ENCODE measurements around the gene LHX3.

DNA sequence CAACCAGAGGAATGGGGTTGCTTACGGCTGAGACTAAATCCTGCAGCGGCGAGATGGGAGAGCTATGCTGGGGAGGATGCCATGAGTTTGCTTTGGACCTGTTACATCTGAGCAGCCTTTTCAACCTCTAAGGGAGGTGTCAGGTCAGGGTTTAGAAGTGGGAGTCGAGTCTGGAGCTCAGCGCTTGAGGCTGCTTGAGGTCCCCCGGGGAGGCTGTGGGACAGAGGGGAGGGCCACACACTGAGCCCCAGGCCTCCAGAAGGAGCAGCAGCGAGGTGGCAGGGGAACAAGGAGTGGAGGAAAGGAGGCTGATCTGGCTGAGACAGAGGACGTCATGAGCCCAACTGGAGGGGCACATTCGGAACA, 42.6 kb upstream of the LHX3 start:
- TF ChIP-seq EGR1 (IDR thresholded peaks at IDR 0.05): no peak
- TF ChIP-seq RAD21 (IDR thresholded peaks at IDR 0.05; ENCODE audit: low read depth): no peak
- TF ChIP-seq ZBTB7A (IDR thresholded peaks at IDR 0.05; ENCODE audit: low read depth): no peak
- TF ChIP-seq TCF12 (IDR thresholded peaks at IDR 0.05; ENCODE audit: low read depth): no peak
- TF ChIP-seq NFIC (IDR thresholded peaks at IDR 0.05): no peak

All from Ishikawa (cell line).